ENCODE results near the gene SLC6A18.

Gene SLC6A18

DNA sequence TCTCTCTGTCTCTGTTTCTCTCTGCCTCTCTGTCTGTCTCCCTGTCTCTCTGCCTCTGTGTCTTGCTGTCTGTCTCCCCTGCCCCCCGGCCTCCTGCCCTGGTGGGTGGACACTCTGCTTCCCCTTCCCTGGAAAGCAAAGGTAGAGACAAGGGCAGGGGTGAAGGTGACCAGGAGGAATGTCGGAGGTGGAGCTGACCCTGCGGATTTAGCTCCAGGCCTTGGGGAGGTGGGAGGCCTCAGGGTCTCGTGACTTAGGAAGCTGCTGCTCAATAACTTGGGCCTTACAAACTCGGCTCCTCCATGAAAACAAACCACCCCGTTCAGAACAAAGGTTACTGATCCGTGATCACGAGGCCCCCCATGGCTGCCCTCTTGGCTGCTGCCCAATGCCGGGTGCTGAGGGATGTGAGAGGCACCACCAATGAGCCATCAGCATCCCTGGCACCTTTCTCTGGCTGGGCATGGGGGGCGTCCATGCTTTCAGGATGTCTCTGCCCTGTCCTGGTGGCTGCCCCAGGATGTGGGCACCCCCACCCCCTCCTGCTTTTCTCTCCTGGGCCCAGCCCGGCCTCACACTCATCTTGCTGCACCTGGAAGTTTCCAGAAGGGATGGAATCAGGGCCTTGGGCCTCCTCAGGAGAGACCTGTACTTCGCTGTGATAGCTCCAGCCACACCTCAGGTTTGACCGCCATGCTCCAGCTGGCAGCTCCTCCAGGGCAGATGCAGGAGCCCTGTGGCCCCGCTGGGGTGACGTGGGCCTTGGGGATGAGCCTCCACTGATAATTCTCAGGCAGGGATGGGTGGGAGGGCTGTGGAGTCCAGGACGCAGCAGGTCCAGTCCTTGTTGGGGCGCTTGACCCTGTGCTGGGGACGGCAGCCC is 38.6 kb upstream of the SLC6A18 start:
- no peak for DNase-seq (ENCODE audit: low spot score)

DNA sequence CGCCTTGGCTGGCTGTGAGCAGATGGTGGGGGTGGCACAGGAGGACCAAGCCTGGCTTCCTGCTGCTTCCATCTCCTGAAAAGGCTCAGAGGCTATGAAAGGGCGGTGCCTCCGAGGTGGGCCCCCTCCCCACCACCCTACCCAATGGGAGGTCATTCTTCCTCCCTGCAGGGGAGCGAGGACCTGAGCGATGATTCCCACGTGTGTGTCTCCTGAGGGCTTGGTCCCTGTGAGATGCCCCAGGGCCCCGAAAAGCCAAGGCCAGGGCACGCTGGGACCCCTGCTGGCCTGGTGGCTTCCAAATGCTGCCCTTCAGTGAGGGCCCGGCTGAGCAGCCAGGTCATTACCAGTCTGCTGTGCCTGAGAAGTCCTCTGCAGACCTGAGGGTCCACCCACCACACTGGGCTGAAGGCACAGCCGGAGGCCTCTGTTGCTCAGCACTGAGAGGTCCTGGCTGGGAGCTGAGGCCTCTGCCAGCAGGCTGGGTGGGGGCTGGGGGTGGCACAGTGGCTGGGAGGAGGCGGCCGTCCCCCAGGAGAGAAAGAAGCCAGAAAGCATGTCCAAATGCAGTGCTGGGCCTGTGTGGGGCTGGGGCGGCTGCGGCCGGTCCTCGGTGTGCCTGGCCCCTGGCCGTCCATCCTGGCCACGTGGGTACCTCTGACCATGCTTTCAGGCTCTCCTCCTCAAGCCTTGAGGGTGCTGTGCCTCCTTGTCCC is 37.8 kb upstream of the SLC6A18 start:
- no peak for DNase-seq (ENCODE audit: low spot score)

DNA sequence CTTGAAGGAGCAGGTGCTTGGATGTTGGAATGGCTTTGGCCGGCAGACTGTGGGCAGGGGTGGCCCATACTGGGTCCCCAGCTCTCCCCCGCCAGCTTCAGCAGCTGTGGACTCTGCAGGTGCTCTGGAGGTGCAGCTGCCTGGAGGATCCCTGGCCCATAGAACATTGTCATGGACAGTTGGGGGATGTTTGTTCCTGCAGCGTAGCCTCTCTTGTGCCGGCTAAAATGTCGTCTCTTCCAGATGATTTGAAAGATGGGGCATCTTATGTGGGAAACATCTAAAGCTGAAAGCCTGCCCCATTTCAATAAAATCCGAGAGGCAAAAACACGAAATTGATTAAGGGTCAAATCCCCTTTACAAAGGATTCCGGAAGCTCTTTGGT is 37.2 kb upstream of the SLC6A18 start:
- no peak for DNase-seq (ENCODE audit: low spot score)

DNA sequence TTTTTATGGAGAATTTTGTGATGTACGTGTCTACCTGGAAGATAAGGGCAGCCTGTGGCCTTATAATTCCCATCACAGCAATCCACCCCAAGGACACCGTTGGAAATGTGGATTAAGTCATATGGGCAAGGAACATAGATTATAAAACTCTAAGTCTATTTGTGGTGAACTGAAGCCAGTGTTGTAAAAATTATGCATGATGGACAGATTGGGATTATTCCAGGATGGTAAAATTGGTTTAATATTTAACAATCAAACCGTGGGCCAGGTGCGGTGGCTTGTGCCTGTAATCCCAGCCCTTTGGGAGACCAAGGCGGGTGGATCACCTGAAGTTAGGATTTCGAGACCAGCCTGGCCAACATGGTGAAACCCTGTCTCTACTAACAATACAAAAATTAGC is 36.7 kb upstream of the SLC6A18 start:
- no peak for DNase-seq (ENCODE audit: low spot score)

DNA sequence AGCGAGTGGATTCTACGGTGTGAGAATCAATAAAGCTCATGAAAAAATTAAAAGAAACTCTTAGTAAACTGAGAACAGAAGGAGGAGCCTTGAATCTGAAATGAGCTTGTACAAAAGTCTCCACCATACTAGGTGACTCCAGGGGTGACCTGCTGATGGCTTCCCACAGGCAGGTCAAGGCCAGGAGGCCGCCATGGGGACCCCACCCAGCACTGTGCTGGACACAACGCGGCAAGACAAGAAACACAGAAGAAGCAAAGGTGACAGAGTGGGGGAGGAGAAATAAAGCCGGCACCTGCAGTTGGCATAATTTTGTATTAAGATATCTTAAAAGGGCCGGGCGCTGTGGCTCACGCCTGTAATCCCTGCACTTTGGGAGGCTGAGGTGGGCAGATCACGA is 35.9 kb upstream of the SLC6A18 start:
- DNase-seq (ENCODE audit: low spot score): no peak

DNA sequence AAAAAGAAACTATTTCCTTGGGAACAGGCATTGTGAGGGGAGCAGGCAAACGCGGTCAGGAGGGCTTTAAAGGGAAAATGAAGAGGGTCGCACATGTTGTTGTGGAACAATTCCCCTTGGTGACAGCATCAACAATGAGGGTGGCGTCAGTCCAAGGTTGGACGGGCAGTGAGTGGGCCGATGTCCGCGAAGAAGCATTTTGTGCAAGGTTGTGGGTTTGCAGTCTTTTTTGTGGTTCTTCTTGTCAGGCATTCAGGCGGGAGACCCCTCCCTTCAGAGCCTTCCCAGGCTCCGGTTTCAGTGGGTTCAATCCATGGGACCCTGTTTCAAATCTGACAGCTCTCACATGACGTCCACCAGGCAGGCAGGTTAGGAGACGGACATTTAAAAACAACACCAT is 34.9 kb upstream of the SLC6A18 start:
- DNase-seq (ENCODE audit: low spot score): no peak

DNA sequence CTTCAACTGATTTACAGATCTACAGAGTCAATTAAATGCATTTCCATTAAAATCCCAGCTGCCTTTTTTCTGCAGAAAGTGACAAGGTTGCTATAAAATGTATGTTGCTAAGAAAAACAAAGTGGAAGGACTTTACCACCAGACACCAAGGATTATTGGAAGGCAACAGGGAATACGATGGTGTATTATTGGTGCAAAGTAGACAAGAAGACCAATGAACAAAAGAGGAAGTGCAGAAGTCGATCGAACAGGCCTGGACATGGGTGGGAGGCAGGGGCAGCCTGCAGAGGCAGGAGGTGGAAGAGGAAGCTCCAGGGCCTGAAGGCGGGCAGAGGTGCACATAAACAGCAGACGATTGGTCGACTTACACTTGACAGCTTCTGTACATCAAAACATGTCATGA is 34.3 kb upstream of the SLC6A18 start:
- no peak for DNase-seq (ENCODE audit: low spot score)

DNA sequence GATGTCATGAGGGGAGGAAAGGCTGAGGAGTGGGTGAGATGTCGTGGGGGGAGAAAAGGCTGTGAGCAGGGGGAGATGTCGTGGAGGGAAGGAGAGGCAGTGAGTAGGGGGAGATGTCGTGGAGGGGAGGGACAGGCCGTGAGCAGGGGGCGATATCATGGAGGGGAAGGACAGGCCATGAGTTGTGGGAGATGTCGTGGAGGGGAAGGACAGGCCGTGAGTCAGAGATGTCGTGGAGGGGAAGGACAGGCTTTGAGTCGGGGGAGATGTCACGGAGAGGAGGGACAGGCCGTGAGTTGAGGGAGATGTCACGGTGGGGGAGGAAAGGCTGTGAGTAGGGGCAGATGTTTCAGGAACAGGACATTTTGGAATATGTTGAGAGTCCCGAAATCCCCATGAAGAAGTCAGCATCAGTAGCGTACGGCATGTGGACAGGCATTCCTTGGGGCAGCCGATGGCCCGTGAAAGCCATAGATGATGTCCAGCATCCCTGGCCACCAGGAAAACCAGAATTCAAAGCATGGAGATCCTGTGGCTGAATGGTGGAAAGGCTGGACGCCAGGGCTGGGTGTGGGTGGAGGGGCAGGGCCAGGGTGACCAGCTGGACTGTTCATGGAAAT is 32.1 kb upstream of the SLC6A18 start:
- DNase-seq (ENCODE audit: low spot score): no peak

DNA sequence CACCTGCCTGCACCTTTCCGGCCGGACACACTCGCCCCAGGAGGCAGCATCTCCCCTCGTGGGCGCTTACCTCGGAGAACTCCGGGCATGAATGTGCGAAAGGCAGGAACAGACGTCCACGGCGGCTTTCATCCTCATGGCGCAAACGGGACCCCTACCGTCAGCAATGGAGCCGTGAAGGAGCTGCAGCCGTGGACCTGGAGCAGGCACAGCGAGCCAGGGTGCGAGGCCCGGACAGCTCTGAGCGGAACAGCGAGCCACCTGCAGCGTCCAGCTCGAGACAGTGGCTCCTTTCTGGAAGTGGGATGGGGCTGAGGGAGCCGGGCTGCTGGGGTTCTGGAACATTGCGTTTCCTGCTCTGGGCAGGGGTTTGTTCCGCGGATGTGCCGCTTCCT is 31.6 kb upstream of the SLC6A18 start:
- no peak for DNase-seq (ENCODE audit: low spot score)

DNA sequence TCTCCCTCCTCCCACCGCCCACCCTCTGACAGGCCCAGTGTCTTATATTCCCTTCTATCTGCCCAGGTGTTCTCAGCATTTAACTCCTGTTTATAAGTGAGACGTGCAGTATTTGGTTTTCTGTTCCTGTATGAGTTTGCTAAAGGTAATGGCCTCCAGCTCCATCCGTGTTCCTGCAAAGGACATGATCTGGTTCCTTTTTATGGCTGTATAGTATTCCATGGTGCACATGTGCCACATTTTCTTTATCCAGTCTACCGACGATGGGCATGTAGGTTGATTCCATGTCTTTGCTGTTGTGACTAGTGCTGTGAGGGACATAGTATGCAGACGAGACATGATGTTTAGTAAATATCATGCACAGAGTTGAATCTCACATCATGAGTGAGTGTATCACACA is 30.8 kb upstream of the SLC6A18 start:
- no peak for DNase-seq (ENCODE audit: low spot score)

DNA sequence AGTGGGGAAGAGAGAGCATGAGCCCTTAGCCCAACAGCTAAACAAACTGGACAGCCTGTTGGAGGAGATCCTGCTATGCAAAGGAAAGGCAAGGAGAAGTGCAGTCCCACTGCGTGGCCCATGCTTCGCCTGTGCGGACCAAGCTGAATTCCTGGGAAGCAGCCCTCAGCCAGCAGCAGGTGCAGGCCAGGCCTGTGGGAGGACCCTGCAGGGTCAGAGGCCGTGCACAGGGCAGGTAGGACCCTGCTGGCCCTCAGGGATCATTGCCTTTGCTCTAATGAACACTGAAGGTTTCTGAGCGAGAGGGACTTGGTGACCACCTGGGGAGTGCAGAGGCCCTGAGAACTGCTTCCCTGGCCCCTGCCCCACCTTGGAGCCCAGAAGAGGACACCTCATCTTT is 29.7 kb upstream of the SLC6A18 start:
- no peak for DNase-seq (ENCODE audit: low spot score)

DNA sequence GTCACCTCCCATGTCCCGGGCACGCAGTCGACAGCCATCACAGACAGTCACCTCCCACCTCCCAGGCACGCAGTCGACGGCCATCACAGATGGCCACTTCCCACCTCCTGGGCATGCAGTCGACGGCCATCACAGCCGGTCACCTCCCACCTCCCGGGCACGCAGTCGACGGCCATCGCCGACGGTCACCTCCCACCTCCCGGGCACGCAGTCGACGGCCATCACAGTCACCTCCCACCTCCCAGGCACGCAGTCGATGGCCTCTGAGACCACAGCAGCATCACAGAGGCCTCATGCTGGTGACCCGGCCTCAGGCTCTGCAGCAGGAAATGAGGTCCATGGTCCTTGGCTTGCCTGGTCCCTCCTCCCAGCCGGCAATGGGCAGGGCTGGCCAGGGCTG is 29.3 kb upstream of the SLC6A18 start:
- no peak for DNase-seq (ENCODE audit: low spot score)

DNA sequence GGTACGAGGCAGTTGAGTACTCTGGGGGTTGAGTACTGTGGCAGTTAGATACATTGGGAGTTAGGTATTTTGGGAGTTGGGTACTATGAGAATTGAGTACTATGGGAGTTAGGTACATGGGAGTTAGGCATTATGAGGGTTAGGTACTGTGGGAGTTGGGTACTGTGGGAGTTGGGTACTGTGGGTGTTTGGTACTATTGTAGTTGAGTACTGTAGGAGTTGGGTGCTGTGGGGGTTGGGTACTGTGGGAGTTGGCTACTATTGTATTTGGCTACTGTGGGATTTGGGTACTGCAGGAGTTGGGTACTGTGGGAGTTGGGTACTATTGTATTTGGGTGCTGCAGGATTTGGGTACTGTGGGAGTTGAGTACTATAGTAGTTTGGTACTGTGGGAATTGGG is 28.6 kb upstream of the SLC6A18 start:
- no peak for DNase-seq (ENCODE audit: low spot score)

DNA sequence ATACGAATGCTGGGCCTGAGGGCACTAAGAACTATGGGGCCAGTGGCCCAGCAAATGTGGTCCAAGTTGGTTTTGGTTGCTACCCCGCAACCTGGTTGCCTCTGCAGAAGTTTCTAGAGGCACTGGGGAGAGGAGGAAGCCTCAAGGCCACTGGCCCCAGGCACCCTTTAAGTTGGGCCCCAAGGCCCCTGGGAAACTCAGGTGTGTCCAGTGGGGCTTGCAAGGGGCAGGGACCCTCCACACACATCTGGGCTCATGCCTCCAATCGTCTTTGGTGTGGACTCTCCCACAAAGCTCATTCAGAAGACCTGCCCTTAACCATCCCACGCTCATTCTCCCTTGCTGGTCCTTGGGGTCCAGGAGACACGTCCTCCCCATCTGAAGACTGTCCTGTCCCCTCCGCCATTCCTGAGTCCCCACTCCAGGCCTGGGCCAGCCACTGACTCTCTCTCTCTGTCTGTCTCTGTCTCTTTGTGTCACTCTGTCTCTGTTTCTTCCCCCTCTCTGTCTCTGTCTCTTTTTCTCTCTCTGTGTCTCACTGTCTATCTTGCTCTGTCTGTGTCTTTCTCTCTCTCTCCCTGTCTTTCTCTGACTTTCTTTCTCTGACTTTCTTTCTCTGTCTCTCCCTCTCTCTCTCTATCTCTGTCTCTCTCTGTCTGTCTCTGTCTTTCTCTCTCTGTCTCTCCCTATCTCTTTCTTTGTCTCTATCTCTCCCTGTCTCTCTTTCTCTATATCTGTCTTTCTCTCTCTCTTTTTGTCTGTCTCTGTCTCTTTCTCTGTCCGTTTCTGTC is 27.1 kb upstream of the SLC6A18 start:
- DNase-seq (ENCODE audit: low spot score): no peak

DNA sequence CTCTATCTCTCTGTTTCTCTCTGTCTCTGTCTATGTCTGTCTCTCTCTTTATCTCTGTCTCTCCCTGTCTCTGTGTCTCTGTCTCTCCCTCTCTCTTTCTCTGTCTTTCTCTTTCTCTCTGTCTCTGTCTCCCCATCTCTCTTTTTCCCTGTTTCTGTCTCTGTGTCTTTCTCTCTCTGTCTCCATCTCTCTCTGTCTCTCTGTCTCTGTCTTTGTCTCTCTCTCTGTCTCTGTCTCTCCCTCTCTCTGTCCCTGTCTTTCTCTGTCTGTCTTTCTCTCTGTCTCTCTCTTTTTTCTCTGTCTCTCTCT is 25.9 kb upstream of the SLC6A18 start:
- no peak for DNase-seq (ENCODE audit: low spot score)

DNA sequence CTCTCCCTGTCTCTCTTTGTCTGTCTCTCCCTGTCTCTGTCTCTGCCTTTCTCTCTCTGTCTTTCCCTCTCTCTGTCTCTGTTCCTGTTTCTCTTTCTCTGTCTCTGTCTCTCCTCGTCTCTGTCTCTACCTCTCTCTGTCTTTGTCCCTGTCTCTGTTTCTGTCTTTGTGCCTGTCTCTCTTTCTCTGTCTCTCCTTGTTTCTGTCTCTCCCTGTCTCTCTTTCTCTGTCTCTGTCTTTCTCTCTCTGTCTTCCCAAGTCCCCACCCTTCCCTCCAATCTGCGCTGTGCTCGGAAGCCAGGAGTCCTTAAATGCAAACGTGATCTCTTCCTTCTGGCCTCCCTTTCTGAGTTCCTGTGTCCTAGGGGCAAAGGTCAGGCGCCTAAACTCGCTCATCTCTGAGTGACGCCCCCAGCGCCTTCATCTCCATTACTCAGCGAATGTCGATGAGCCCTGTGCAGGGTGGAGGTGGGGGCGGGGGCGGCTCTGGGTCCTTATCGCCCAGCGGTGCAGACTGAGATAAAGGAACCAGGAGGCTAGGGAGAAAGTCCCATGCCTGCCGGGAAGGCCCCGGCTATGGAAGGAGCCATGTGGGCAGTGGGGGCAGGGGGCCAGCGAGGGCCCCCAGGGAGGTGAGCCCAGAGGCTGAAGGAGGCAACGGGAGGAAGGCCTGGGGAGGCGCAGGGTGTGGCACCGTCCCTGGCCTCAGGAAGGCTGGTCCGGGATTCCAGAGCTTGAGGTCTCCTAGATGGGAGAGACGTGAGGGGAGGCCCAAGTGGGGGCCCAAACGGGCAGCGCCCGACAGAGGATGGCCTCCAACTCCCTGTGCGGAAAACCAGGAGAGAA is 25.3 kb upstream of the SLC6A18 start:
- DNase-seq (ENCODE audit: low spot score): no peak

DNA sequence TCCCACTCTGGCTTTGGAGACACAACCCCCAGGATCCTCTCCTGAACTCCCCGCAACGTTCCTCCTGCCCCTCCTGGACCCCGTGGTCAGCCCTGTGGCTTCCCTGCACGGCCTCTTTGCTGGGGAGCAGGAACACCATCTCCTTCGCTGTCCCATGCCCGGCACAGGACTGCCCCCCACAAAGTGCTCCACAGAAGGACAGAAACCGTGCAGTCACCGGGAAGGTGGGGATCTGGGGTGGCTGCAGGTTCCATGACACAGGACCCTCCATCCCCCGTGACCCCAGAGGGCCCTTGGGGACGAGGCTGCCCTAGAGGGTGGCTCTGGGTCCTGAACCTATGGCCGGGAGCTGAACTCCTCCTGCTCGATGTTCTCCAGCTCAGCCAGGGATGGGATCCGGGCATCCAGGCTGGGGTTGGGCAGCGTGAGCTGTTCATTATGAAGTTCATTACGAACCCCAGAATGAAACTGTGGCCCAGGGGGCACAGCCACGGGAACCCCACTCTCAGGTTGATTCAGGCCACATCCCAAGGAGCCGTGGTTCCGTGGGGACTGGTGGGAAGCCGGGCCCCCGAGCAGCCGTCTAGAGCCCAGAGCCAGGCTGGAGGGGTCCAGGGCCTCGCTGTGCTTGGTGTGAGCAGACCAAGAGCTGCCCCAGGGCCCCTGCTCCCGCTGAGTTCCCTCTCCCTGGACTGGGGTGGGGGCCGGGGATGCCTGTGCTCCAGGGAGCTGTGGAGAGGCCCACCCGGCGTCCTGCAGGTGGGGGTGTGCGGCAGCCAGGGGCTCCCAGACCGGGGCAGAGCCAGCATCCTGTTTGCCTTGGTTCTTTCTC is 24.5 kb upstream of the SLC6A18 start:
- no peak for DNase-seq (ENCODE audit: low spot score)

DNA sequence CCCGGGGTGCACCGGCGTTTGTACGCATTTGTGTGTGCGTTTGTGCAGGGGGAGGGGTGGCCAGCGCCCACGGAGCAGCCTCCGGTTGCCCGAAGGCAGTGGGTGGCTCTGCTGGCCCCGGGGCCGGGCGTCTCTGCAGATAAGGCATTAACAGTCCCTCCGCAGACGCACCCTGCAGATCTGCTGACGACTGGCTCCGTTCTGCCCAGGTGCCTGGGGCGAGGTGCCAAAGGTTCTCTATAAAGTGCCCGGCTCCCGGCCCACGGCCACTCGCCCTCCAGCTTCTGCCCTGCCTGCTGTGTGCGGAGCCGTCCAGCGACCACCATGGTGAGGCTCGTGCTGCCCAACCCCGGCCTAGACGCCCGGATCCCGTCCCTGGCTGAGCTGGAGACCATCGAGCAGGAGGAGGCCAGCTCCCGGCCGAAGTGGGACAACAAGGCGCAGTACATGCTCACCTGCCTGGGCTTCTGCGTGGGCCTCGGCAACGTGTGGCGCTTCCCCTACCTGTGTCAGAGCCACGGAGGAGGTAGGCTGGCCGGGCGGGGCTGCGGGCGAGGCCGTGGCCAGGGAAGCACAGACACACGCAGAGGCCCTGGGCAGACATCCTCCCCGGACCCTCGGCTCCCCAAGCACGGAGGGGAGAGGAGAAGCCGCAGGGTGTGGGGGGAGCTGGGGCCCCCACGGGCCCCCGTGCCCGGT is 23.7 kb upstream of the SLC6A18 start, which contains the start of gene SLC6A19:
Gene SLC6A19, plus strand, starts transcription at position 269 of the 699 bp plus-strand sequence. Its CDS starts 56 bp downstream, at position 325.
- no peak for DNase-seq (ENCODE audit: low spot score)

DNA sequence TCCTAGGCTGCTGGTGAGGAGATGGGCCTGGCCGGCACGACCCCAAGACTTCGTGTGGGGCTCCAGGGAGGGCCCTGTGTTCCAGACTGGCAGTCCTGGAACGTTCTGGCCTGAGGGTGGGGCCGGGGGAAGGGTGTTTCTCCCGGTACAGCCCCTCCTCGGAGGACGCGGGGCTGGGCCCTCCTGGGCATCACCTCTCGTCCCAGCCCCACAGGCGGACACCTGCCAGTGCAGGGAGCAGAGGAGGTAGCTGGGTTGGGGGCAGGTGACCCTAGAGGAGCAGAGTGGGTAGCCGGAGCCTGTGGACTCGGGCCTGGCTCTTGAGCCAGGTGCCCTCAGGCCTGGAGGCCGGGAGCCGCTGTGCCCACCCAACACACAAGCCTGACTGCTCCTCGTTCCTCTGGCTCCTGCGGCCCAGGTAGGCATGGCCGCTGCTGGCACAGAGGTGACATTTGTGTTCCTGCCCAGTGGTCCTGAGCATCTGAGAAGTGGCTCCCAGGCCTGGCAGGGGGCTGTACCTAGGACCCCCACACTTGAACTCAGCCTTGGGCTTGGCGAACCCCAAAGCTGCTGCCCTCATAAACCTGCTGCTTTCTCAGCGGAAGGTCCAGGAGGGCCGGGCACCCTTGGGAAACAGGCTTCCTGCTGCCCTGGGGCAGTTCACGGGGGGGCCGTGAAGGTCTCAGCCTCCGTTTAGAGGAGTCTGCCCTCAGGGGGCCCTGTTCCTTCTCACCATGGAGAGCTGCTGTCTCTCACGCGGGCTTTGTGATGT is 23.0 kb upstream of the SLC6A18 start:
- DNase-seq (ENCODE audit: low spot score): no peak
